ENCODE data around the gene IGSF8.

- TF ChIP-seq, protein P1, sequence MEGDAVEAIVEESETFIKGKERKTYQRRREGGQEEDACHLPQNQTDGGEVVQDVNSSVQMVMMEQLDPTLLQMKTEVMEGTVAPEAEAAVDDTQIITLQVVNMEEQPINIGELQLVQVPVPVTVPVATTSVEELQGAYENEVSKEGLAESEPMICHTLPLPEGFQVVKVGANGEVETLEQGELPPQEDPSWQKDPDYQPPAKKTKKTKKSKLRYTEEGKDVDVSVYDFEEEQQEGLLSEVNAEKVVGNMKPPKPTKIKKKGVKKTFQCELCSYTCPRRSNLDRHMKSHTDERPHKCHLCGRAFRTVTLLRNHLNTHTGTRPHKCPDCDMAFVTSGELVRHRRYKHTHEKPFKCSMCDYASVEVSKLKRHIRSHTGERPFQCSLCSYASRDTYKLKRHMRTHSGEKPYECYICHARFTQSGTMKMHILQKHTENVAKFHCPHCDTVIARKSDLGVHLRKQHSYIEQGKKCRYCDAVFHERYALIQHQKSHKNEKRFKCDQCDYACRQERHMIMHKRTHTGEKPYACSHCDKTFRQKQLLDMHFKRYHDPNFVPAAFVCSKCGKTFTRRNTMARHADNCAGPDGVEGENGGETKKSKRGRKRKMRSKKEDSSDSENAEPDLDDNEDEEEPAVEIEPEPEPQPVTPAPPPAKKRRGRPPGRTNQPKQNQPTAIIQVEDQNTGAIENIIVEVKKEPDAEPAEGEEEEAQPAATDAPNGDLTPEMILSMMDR (IDR thresholded peaks at IDR 0.05): no peak
- TF ChIP-seq POLR2A (IDR thresholded peaks at IDR 0.05): no peak
These were observed 32.5 kb upstream of the IGSF8 start for GRCh38 chr1:160130939-160131338.
